SKM-1 treated with dmso at 0.1 percent for 144 hours (cell line): Measurements from ENCODE around the gene IL31RA.
"Not testable (repeated sequence)": the region's sequence is repeated elsewhere in the genome, so short reads cannot be mapped to it uniquely, and the experiment has no call there.

Source experiments
- DNase-seq: peaks from one replicate; lab custom pipeline; 2025; ENCODE audit not compliant: unreplicated experiment; lab: John Stamatoyannopoulos, UW

Gene IL31RA

DNA sequence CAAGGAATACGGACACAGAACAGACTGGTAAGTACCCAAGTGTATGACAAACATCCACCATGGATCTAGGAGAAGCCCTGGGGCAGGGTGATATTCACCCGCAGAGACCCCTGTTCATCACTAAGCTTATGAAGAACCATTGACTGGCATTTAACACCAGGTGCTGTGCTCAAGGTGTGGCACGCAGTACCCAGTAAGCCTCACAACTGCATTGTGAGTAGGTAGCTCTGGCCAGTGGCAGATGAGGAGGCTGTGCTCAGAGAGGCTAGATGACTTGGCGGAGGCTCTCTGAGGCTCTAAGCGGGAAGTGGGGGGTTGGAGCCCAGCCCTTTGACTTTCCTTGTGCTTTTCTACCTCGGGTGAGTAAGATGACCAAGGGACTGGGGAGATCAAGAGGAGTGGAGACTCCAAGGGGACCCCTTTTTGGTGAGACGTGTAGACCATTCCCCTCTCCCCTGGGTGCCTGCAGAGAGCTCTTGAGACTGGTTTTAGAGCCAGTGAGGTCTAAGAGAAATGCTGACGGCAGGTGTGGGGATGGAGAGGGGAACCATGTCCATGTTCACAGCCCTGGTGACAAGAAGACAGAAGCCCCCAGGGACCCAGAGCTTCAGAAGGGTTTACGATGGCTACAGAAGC lies 72.8 kb downstream of the IL31RA start:
- no peak for DNase-seq

DNA sequence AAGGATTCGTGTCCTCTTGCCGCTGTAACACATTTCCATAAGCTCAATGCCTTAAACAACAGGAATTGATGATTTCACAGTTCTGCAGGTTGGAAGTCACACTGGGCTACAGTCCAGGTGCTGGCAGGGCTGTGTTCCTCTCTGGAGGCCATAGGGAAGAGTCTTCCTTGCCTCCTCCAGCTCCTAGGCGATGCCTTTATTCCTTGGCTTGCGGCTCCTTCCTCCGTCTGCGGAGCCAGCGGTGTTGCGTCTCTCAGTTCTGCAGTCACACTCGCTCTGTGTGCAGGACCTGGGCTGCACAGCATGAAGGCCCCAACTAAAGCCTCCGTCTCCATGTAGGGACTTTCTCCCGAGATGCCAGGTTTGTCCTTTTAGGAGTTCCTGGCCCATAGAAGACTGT lies 73.6 kb downstream of the IL31RA start:
- no peak for DNase-seq

DNA sequence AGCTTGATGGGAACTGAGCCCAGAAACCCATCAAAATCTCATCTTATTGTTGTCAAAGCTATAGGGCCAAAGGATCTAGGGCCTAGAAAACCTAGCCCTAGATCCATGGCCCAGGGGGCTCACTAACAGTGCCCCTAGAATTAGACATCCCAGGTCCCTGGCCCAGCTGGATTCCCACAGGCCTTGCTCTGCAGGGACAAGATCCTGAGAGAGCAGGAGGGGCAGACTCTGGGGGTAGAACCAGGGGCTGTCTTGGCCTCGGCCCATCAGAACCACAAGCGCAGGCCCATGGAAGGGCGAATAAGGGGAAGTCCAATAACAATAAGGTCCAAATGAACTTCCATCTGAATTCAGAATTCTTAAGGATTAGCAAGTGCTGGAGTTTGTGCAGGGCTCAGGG lies 74.0 kb downstream of the IL31RA start:
- no peak for DNase-seq

DNA sequence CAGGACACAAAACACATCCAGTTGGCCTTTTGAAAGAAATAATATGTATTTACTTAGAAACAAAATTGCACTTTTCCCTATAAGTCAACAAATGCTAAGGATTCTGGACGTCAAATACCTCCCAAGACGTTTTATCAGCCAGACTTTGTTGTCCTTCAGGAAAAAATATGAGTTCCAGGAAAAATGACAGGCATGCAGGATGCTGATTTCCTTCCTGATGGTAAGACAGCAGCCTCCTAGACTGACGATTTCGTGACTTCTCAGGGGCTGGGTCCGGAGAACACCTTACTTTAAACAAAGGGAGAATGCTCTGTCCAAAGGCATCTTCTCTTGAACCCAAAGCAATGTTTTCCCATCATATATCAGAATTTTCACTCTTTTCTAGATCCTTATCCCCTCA lies 74.6 kb downstream of the IL31RA start:
- DNase-seq: no peak

DNA sequence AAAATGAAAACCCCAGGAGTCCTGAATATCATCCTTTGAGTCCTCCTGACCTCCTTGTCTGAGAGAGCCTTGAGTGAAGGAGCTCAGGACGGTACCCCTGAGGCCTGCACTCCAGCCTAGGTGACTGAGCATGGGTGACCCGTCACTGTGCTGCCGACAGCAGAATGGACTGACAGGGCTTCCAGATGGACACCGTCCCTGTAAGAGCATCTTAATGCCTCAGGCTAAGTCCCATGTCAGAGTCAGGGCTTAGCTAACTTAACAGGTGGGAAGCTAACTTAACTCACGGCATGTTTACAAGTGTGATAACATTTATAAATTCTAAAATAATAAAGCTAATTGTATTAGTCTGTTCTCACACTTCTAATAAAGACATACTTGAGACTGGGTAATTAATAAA lies 75.3 kb downstream of the IL31RA start:
- no peak for DNase-seq

DNA sequence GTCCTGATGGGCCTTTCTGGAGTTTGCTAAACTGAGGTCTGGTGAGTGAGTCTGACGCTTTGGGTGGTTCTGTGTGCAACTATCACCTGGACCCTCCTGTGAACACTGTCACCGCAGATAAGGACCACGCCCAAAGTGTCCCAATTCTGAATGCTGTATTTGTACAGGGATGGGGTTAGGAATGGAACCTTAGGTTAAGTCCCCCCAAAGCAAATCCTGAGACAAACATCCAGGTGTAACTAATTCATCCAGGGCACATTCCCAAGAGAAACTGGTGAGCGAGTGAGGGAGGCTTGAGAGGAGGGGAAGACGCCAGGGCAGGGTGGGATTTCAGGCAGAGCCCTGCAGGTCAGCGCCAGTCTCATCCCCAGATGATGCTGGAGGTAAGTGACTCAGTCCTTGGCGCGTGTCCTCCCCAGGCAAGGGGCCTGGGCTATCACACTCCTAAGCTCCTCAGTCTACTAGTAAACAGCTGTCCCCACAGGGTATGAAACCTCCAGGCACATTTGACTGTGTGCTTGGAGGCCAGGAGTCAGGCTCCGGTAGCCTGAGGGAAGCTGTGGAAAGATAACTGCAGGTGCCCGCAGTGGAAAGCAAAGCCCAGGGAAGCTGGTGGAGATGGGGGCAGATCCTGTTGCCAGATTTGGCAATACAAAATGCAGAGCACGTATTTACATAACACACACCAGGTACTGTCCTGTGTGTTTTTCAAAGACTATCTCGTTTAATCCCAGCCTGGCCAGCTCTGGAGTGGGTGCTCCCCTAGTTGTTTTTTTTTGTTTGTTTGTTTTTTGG lies 76.9 kb downstream of the IL31RA start:
- no peak for DNase-seq

GRCh38 chr5:55929020-55929799 lies 78.1 kb downstream of the IL31RA start:
- DNase-seq: no peak

DNA sequence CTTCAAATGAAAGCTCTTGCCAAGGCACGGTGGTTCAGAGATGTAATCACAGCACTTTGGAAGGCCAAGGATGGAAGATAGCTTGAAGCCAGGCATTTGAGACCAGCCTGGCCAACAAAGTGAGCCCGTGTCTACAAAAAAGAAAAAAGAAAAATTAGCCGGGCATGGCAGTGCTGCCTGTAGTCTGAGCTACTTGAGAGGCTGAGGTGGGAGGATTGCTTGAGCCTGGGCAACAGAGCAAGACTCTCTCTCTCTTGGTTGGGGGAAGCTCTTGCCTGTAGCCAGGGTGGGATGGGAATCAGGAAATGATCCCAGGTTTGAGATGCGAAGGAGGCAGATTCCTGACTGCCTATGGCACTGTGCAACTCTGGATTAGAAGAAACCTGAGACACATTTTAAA lies 81.5 kb downstream of the IL31RA start:
- no peak for DNase-seq

GRCh38 chr5:55933377-55934114 lies 82.4 kb downstream of the IL31RA start:
- no peak for DNase-seq

DNA sequence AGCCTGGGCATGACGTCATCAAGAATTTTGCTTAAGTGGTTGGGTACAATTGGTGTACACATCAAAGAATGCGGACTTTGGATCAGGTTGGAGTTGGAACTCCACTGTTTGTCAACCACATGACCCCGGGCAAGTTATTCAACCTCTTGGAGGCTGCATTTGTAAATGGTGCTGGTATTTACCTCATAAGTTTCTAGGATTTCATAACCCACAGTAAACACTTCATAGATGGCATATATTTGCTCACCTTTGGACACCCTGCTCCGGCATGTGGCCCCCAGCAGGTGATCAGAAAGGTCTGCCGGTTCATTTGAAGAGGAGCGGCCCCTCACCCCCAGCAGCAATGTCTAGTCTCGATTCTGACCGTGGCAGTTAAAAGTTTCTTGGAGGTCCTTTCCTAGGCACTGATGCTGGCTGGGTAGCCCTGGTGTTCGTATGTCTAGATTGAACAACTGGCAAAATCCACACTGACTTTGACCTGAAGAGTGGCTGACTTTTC lies 83.0 kb downstream of the IL31RA start:
- DNase-seq: no peak

- DNase-seq: no peak
These were observed 83.6 kb downstream of the IL31RA start for GRCh38 chr5:55934720-55935119.

- no peak for DNase-seq
These were observed 84.2 kb downstream of the IL31RA start for GRCh38 chr5:55935371-55935770.

GRCh38 chr5:55936100-55936693 lies 85.0 kb downstream of the IL31RA start:
- DNase-seq: peak; percentile 68

GRCh38 chr5:55937598-55937997 lies 86.4 kb downstream of the IL31RA start:
- not testable (repeated sequence) for DNase-seq

- not testable (repeated sequence) for DNase-seq
These were observed 90.0 kb downstream of the IL31RA start for GRCh38 chr5:55941154-55941553.

DNA sequence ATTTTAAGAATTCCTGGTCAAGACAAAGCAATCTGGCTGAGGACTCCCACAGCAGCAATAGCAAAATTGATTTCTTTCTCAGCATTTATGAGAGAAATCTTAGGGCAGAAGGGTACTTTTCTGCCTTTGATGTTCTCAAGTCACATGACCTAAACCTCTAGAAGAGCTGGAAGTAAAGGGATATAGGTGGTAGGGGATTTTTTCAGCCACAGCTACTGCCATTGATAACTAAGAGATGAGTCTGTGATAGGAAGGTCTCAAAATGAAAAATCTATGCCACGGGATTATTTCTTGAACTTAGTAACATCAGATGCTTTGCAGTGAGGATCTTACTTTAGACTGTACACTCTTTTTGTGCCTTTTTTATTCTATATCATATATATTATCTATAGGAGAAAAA lies 108.1 kb downstream of the IL31RA start:
- DNase-seq: no peak

- DNase-seq: no peak
These were observed 109.6 kb downstream of the IL31RA start for GRCh38 chr5:55960779-55961178.

DNA sequence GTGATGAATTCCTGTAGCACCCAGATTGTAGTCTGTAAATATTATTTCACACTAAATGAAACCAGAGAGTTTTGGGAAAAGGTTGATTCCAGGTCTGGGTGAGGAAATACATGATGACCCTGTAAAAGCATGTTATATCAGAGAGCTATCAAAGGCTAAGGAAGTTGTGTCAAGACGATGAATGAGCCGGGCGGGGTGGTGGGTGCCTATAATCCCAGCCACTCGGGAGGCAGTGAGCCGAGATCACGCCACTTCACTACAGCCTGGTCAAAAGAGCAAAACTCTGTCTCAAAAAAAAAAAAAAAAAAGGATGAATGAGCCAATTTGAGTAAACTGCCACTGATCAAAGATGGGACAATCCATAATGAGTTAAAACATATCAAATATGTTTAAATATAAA lies 114.4 kb downstream of the IL31RA start:
- no peak for DNase-seq

- no peak for DNase-seq
These were observed 115.1 kb downstream of the IL31RA start for GRCh38 chr5:55966284-55966683.

DNA sequence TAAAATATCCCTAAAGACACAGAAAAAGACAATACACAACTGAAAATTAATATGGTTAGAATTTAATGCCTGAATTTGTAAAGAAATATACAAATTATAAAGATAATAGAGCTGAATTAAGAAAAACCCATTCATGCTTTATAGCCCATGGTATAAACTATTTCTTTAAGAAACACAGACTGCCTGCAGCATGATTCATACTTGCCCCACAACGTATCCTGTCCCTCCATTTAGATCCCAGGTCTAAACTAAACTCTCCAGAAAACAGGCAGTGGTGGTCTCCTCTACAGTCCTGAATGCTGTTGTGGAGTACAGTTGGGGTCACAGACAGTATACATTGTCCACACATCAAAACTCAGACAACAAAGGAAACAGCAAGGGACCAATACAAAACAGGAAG lies 118.8 kb downstream of the IL31RA start:
- DNase-seq: no peak
